GM19023 (cell line): Measurements from ENCODE around the gene DCAF16.
"Not testable (repeated sequence)": the region's sequence is repeated elsewhere in the genome, so short reads cannot be mapped to it uniquely, and the experiment has no call there.

ENCODE experiments used
- ATAC-seq: cut with Tn5 transposase; IDR thresholded peaks from one replicate; pipeline ENCODE4 v1.9.1; 2021; ENCODE audit warnings: mild to moderate bottlenecking, moderate library complexity; ENCODE audit not compliant: unreplicated experiment

Gene DCAF16

GRCh38 chr4:17810260-17811077 lies at the start of gene DCAF16, which contains the start of gene NCAPG:
Gene DCAF16 (minus strand): TSS chr4:17810757. CDS start chr4:17804141, 6,616 bp downstream.
Gene NCAPG (plus strand): TSS chr4:17810979. CDS start chr4:17811078, 99 bp downstream.
- peak; percentile 90 for ATAC-seq

- no peak for ATAC-seq
Measured at GRCh38 chr4:17859793-17860406, 49.3 kb upstream of the DCAF16 start.

DNA sequence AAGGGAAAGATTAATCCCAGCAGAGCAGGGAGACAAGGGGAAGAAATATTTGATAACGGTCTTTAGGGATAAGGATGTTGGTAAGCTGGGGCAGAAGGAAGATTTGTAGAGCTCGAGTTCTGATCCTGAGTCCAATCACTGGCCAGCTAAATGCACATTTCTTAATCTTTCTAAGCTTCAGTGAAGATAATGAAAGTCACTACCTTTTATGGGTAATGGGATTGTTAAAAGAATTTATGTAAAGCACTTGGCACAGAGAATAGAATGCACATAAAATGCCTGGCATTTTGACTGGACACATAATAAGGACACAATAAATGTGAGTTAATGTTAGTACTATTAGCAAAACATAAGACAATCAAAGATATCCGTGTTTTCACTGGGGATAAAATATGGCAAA lies 43.5 kb upstream of the DCAF16 start:
- no peak for ATAC-seq

DNA sequence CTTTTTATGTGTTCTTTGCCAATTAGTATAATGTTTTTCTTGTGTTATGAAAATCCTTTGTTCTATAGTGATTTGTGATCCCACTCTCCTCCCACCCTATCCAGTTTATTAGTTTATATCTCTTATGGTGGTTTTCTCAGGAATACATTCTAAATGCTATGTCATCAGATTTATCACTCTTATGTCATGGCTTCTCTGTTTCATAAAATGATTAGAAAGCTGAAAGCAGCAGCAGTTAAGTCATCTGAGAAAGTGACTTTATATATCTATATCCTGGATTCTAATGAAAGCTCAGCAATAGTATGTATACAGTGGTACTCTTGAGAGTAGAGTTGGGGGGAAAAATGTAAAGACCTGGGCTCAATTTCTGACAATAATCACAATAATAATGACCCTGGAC lies 41.4 kb upstream of the DCAF16 start:
- ATAC-seq, result no peak

DNA sequence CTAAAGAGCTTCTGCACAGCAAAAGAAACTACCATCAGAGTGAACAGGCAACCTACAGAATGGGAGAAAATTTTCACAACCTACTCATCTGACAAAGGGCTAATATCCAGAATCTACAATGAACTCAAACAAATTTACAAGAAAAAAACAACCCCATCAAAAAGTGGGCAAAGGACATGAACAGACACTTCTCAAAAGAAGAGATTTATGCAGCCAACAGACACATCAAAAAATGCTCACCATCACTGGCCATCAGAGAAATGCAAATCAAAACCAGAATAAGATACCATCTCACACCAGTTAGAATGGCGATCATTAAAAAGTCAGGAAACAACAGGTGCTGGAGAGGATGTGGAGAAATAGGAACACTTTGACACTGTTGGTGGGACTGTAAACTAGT lies 39.7 kb upstream of the DCAF16 start:
- not testable (repeated sequence) for ATAC-seq

- no peak for ATAC-seq
Measured at GRCh38 chr4:17846266-17846665, 35.7 kb upstream of the DCAF16 start.

- ATAC-seq, result no peak
Measured at GRCh38 chr4:17823871-17824669, 13.5 kb upstream of the DCAF16 start.

DNA sequence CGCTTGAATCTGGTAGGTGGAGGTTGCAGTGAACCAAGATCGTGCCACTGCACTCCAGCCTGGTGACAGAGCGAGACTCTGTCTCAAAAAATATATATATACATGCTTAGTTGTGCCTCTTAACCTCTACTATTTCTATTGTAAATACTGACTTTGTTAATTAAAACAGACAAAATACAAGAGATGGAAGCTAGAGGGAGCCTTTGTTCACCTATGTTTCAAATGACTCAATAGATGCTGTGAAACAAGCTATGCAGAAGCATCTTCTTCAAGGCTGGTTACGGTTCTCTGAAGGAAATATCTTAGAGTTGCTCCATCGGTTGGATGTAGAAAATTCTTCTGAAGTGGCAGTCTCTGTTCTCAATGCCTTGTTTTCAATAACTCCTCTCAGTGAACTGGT lies 6.5 kb upstream of the DCAF16 start:
- peak; percentile 73 for ATAC-seq

- ATAC-seq, result no peak
Measured at GRCh38 chr4:17816142-17816541, 5.6 kb upstream of the DCAF16 start.

GRCh38 chr4:17814140-17814539 lies 3.6 kb upstream of the DCAF16 start:
- no peak for ATAC-seq

GRCh38 chr4:17812801-17813200 lies 2.2 kb upstream of the DCAF16 start:
- no peak for ATAC-seq

DNA sequence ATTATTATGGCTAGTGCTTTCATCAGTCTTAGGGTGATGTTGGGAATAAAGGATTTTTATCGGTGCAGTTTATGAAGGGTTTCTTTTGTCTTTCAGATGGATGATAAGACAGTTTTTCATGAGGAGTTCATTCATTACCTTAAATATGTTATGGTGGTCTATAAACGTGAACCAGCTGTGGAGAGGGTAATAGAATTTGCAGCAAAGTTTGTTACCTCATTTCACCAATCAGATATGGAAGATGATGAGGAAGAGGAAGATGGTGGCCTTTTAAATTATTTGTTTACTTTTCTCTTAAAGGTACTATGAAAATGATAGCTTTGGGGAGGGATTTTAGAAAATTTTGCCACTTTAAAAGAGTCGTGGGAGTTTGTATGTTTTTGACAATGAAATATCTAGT lies 1.6 kb upstream of the DCAF16 start:
- ATAC-seq, result no peak

- ATAC-seq, result peak; percentile 34
Measured at GRCh38 chr4:17811078-17811603, 584 bp upstream of the DCAF16 start.

- no peak for ATAC-seq
Measured at GRCh38 chr4:17809667-17810066, 890 bp downstream of the DCAF16 start.

DNA sequence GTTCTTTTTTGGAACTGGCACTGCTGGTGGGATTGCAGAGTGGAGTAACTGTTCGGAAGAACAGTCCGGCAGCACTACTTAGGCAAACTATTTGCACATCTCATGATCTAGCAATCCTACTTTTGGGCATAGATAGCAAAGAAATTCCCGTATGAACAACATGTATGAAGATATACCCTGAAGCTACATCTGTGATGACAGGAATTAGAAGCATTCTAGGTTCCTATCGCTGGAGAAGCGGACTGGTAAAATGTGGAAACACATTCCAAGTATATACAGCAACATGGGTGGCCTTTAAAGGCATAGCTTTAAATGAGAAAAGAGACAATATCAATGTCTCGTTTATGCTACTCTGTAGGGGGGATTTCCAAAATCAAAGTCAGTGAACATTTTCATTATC lies 3.1 kb downstream of the DCAF16 start:
- no peak for ATAC-seq

GRCh38 chr4:17805580-17806155 lies 4.9 kb downstream of the DCAF16 start:
- no peak for ATAC-seq

- no peak for ATAC-seq
Measured at GRCh38 chr4:17797808-17798207, 12.7 kb downstream of the DCAF16 start.

DNA sequence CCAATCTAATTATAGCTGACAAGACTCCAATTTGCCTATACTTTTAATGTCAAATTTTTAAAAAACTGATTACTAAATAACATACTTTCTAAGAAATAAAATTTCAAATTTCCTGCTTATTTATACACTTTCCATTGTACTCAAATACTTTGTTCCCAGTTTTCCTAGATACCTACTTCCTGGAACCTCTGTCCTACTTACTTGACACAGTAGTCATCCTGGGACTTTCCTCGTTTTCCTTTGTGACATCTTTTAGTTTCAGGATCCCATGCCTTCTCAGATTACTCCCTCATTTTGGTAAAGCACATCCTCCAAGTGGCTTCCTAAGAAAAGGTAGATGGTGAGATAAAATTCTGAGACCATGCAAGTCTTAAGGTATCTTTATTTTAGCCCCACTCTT lies 15.8 kb downstream of the DCAF16 start:
- no peak for ATAC-seq

- ATAC-seq, result no peak
Measured at GRCh38 chr4:17788956-17789355, 21.6 kb downstream of the DCAF16 start.

GRCh38 chr4:17787315-17787714 lies 23.2 kb downstream of the DCAF16 start:
- ATAC-seq, result no peak

DNA sequence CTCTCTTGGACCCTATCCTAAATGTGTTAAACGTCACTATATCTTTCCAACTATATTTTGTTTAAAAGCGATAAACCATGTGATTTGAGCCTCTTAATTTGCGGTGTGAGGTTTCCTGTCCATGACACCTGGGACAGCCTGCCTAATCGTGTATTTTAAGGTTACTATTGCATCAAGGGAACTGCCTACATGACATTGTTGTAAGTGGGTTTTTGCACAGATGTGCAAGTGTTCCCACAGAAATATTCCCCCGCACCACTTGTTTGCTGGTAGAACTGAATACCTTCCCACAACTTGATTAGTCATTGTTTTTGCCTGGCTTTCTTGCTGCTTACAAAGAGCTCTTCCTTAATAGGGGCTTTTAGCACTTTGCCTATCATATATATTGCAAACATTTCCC lies 24.0 kb downstream of the DCAF16 start:
- ATAC-seq, result no peak
